Measurements from ENCODE around the gene BICC1.

Gene BICC1

DNA sequence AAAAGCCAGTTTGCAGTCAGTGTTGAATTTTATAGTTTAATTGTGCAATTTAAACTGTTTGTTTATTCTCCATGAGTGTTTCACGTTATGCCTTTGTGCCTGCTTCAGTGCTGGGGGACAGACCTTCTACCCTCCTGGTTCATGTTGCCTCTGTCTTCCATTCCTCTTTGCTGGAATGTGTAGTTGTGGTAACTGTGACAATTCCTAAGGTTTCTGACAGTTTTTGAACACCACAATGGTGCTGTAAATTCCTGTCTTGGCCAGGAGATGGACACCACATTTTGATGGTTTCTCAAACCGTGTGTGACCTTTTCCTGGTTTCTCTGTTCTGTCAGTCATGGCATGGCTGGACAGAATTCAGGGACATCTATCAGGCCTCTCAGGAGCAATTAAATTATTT, 201.7 kb downstream of the BICC1 start:
- no peak for DNase-seq

DNA sequence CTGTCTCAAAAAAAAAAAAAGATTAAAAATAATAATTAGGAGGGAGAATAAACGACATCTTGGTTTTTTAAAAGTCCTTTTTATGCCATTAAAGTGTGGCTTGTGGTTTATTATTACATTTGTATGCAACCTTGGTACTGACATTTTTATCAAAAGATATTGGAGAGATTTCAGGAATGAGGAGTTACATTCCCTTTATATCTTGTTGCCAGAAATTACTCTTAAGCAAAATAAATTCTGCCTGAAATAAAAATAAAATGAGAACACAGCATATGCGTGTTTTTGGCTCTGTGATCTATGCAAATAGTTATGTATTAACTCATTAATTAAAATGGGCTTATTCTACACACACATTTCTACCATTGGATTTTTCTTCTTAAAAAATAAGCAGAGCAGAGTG, 202.4 kb downstream of the BICC1 start:
- DNase-seq, result no peak

DNA sequence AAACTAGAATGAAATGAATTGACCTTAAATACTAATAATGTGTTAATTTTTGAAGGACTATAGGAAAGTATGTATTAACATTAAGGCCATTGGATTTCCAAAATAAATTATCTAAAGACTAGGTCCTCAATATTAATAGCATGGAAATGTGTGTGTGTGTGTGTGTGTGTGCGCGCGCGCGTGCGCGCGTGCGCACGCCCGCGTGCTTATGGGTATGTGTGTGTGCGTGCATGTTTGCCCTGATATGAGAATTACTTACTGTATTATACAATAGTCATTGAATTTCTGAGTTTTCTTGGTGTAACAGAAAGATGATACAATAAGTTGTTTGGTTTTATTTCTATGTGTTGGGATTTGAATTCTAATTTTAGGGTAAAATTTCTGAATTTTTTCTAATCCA, 205.9 kb downstream of the BICC1 start:
- no peak for DNase-seq

DNA sequence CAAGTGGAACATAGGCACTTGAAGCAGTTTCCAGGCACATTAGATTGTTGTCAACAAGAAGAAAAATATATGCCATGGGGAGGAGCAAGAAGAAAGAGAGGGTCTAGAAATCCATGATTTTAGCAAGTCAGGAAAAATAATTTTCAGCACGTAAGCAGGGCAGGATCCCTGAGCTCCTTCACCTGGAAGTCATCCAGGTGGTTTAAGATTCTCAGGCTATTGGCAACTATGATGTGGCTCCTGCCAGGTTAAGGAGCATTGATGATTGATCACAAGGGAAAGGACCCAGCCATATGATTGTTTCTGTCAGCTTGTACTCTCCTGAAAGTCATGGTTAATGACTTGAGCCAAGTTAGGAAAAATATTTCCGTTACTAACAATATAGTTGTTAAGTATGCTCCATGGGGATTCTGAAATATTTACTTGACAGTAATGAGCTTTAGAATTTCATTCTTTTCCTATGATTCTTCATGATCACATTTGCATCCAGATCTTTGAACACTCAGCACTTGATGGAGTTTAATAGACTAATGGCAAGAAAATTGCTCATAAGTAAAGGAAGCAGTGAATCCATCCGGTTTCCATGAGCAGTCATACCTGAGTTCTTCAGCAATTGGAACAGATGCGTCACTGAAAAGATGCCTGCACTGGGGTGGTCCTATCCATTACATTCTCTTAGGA, 209.1 kb downstream of the BICC1 start:
- no peak for DNase-seq

DNA sequence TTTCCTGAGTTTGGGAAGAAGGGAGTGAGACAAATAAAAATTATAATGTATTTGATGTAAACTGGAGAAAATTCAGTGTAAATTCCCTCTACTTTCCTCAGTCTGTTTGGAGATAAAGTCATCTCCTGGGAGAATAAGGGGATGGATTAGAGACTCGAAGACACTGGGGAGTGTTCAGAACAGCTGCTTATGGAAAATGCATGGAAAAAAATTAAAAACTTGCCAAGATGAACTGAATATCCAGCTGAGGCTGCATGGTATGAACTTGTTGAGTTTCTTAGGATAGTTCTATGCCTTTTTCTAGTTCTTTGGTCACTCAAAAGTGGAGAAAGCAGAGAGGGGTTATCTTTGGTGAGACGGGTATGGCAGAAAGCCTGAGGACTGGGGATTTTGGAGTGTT, 210.5 kb downstream of the BICC1 start:
- no peak for DNase-seq

DNA sequence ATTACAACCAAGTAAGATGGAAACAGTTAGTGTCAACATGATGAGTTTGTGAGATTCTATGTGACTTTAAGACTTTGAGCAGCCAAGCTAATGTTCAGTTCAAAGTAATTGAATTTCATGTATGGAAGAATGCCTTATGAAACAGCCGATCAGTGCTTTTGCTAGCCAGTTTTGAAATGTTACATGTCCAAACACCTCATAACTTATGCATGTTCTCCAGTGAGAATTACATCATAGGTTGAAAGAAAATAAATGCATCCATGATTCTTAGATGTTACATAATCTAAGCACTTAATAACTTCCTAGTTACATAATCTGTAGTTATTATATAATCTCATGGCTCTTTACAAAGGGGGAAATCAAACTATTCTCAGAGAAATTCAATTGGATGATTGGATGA, 211.3 kb downstream of the BICC1 start:
- DNase-seq, result peak; percentile 1

DNA sequence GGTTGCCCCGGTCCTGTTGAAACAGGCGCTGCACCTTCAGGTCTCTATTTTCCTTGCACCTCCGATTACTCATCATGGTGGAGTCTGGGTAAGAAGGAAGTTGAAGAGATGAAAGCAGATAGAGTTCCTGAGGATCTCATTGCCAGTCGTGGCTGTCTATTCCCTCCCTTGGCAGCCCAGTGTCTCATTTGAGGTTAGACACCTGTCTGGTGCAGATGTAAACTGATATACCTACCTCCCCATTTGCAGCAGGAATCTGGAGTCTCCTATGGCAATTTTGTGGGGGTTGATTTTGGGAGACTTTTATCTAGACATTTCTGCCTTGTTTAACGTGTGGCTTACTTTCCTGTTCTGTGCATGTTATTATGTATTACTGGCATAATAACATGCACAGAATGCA, 212.1 kb downstream of the BICC1 start:
- DNase-seq, result no peak

DNA sequence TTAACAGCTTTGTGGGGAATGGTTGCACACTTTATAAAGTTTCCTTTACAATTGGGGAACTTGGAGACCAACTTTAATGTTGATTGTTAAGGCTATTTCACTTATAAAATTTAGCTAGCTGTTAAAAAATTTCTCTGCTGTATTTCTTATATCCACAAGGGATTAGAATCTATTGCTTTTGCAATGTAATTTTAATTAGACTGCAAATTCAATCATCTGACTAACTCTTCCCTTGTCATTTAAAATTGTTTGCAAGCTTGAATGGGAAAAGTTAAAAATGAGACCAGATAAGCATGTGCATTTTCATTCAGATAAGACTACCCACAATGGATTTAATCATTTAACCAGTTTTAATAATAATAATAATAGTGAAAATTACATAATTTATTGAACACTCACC, 213.2 kb downstream of the BICC1 start:
- no peak for DNase-seq

DNA sequence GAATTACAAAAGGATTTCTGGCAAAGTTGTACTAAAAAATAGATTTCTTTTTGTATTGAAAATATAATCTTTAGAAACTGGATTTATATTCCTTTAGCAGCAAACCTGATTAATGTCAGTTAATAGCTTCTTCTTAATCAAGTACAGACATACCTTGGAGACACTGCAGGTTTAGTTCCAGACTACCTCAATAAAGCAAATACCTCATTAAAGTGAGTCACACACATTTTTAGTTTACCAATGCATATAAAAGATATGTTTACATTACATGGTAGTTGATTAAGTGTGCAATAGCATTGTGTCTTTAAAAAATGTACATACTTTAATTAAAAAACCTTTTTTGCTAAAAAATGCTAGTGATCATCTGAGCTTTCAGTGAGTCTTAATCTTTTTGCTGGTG, 215.0 kb downstream of the BICC1 start:
- DNase-seq, result no peak

DNA sequence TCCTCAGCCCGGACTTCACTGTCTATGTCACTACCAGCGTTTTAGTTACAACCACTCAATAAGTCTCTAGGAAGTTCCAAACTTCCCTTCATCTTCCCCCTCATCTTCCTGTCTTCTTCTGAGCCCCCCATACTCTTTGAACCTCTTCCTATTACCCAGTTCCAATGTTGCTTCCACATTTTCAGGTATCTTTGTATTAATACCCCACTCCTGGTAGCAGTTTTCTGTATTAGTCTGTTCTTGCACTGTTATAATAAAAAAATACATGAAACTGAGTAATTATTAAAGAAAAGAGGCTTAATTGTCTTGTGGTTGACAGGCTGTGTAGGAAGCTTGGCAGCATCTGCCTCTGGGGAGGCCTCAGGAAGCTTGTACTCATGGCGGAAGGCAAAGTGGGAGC, 218.6 kb downstream of the BICC1 start:
- no peak for DNase-seq

DNA sequence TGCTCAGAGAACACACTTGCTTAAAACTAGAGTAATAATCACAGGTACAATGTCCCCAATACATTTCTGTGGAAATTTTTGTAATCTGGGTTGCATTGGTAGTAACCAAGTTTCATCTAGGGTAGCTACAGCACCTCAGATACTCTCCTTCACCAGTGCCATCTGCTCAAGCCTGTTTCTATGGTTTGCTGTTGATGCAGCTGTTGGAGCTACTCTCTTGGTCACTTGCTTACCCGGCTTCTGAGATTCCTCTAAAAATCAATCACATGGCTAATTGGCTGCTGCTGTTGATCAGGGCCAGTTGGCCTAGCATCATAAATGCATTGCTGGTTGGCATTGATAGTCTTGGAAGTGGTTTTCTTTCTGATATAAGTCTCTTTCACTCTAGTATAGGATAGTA, 220.8 kb downstream of the BICC1 start:
- no peak for DNase-seq

DNA sequence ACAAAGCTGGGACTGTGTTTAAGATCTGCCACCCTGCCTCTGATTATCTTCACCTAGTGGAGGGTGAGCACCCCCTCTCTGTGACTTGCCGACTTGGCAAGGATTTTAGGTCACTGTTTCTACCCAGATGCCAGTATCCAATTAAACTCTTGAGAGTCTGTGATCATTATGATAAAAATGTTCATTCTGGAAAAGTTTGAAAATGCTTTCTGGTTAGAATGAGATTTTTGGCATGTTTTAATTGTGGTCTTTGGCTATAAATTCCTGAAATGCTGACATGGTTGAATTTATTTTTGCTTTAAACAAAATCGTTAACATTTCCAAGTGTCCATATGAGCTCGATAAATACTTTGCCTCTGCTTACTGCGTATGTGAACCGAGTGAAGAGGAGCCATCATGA, 221.4 kb downstream of the BICC1 start:
- DNase-seq, result no peak

DNA sequence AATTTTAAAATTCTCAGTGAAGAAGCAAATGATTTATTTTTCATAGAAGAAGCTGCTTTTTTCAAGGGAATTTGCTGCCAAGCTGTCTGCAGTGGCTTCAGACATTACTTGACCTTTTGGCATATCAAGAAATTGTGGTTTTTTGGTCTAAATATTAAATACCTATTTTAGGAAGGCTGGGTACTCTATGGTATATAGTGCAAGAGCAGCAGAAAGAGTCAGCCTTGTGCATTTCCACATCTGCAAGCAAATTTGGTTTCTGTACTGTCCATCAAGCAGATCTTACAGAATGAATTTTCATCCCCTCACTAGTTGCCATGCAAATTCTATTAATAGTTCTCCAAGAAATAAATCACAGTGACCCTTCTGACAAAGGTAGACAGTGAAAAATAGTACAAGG, 222.0 kb downstream of the BICC1 start:
- no peak for DNase-seq

DNA sequence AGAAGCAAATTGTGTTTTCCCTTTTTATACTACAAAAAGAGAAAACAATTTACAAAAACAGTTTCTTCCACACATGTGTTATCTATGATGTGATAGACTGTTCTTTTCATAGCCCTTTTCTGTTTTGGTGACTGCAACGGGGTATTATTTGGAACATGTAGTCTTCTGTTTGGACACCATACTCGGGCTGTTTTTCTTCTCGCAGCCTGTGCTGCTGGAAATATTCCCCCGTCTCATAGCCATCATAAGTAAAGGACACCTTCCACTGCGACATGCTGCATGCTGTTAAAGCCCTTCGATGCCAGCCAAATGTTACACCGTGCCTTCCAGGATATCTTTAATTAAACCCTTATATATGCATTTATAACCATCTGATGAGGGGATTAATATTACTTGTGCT, 222.4 kb downstream of the BICC1 start:
- no peak for DNase-seq

DNA sequence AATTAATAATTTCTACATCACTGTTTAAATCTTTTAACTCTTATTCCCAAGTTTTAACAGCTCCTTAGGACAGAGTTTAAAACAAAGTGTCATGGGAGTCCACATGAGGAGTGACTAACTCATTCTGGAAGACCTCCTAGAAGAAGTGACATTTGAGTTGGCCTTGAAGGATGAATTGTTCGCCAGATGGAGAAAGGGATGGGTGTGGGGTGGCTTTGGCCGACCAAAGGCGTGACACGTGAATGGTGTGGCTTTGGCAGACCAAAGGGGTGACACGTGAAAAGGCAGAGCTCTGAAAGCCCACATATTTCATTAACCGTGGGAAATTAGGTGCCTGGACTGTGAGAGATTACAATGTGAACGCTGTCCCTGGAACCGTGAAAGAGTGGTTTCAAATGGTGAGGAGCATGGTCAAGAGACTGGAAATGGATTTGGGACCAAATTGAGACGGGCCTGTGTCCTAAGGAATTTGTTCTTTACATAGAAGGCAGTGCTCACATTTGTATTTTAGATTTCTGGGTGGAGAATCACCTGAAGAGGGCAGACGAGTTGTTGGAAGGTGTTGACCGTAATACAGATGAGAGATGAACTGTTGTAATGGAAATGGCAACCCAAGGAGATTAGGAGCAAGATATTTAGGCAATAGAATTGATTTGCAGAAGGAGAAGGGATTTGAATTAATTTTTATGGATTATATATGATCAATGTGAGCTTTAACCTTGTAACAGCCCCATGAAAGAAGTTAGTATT, 228.1 kb downstream of the BICC1 start:
- no peak for DNase-seq

DNA sequence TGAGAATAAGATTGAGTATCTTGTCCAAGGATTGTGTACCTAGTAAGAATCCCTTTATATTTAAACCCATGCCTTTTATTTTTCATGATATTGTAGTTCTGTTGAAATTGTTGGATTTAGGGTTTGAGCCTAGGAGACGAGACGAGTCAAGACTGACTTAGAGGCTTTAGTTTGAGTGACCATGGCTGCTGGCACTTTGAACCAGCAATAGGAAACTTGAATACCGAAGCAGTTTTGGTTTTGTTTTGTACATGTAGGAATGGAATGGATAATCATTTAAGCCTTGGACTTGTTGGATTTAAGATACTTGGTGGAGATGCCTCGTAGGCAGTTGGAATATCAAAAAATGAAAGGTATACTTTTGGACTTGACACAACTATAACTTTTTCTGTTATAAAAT, 229.0 kb downstream of the BICC1 start:
- DNase-seq, result no peak

DNA sequence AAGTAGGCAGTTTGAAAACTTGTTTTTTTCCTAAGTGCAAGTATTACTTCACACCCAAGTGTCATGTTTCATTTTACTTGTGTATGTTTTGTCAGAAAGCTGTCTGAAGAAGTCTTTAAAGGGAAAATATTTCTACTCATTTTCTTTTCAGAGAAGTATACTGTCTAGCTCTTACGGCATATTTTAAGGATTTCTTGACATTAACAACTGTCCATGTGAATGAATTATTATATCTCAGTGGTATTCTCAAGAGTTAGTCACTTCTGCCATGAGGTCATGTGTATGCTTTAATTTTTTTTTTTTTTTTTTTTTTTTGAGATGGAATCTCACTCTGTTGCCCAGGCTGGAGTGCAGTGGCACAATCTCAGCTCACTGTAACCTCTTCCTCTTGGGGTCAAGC, 229.5 kb downstream of the BICC1 start:
- no peak for DNase-seq

DNA sequence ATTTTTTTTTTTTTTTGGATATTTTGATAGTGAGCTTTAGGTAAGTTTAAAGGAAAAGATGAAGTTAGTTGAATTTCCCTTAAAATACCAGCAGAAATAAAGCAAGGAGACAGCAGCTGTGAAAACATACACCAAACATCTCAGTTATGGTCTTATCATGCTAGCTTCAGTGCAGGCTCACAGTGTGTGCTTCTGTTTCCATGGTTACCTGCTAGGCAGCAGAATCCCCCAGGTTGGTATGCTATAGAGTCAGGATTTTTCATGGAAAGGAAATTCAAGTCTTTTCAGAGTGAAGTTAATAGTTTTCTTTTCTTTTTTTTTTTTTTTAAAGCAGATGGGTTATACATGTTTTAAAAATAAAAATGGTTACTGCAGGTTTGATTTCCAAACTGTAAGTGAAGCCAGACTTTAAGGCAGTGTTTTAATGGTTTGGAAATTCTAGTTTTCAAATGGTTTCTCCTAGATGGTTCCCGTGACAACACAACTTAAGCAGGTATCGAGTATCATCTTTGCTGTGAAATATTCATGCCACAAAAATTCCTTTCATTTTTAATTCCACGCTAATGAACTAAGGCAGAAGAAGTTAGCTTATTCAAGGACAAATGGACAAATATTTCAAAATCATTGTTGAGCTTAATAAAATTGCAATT, 230.9 kb downstream of the BICC1 start:
- DNase-seq, result no peak

DNA sequence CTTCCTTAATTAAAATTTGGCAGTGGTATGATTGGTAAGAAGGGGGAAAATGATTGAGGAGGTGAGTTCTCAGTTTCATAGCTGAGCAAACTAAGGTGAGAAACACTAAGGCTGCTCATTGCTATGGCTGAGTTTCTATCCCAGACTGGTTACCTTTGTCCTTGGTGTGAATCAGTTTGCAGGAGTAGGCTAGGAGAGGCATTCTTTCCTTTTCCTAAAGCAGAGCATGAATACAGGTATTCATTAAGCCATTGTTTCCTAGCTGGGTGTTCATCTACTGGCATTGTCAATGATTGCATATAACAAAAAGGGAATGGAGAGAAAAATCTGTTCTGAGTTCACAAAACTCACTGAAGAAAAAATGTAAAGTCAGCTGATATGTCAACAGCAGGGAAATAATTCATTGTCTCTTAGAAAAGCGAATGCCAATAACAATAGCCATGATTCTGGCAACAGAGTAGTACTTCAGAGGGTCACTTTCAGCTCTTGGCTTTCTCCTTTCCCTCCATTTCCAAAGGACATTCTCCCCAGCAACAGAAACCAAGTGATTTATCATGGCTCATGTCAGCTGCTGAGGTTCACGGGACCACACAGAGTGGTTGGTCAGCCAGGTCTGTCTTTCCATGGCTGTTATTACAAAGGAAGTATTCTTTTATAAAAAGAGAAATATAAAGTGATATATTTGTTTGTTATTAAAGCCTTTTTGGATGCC, 234.0 kb downstream of the BICC1 start:
- no peak for DNase-seq

DNA sequence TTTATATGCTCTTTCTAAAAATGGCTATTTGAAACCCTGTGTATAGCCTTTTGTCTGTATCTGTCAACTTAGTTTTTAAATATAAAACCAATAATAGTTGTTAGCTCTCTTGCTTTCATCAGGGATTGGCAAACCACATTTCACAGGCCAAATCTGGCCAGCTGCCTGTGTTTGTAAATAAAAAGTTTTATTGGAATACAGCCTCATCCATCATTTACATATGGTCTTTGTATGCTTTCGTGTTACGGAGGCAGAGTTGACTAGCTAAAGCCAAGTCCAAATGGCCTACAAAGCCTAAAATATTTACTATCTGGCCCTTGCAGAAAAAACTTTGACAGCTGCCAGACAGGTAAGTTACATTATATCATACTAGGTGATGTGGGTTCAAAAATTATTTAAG, 235.0 kb downstream of the BICC1 start:
- DNase-seq, result no peak

DNA sequence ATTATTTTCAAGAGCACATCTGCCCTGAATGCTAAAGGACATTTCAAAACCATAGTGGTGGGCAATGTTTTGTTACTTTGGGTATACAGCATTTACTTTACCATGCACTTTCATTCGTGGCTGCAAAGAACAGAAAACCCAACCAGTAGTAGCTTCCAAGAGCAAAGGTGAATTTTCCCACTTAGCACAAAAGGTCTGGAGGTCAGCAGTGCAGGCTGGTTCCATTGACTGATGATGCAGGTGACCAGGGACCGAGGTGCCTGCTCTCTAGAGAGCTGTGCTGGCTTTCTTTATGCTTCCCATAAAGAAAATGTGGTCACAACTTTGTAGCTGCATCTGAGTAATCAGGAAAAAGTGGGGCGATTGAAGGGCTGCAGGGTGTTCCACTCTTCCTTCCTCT, 240.0 kb downstream of the BICC1 start:
- no peak for DNase-seq

DNA sequence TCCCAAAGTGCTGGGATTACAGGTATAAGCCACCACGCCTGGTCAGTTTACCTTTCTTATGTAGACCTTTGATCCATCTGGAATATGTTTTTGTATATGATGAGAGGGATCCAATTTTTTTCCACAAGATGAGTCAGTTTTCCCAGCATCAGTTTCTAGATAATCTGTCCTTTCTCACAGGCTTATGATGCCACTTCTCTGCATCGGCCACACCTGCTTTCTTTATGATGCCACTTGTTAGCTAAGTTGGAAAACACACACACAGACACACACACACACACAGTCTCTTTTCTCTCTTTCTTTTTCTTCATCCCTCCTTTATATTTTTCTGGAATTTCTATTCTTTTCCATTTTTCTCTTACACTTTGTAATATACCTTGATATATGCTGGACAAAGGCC, 240.8 kb downstream of the BICC1 start:
- no peak for DNase-seq

DNA sequence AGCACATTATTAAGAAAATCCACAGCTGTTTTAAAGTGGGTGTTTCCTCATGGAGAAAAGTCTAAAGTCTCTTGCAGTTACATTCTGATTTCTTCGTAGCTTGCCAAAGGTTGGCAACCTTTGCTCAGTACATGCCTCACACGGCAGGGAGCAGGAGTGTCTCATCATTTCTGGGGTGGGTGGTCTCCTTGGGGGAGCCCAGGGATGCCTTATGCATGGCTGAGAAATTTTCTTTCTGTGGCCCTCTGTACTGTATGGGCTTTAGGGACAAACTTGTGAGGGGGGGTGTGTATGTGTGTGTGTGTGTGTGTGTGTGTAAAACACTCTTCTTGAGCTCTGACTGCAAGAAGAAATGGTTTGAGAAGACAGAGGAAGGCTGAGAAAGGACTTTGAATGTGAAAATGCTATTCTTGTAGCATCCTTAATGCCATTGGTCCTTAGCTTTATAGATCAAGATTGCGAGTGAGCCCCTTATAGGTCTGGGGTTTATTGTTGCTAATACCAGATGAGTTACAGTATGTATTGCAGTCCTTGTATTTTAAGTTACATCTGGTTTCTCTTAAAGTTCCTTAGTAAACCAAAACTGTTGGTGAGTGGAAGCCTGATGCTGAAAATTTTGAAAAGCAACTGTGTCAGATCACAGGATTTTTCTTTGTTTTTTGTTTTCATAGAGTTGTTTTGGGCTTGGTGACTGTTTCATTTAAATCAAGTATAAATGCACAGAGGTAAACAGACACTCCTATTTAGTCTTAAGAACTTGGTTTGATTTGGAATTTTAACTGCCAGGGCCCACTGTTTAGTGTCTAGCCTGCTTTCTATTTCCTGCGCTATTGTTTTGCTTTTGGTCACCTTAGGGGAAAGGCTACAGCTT, 242.0 kb downstream of the BICC1 start:
- DNase-seq, result no peak

All from hematopoietic multipotent progenitor cell treated with erythropoietin and hydrocortisone succinate and interleukin-3 and kit ligand, for 6 days (in vitro differentiated cells).